ENCODE measurements around the gene TICAM1.

GRCh38 chr19:4849019-4849418 is 17.5 kb upstream of the TICAM1 start:
- TF ChIP-seq, protein P1, sequence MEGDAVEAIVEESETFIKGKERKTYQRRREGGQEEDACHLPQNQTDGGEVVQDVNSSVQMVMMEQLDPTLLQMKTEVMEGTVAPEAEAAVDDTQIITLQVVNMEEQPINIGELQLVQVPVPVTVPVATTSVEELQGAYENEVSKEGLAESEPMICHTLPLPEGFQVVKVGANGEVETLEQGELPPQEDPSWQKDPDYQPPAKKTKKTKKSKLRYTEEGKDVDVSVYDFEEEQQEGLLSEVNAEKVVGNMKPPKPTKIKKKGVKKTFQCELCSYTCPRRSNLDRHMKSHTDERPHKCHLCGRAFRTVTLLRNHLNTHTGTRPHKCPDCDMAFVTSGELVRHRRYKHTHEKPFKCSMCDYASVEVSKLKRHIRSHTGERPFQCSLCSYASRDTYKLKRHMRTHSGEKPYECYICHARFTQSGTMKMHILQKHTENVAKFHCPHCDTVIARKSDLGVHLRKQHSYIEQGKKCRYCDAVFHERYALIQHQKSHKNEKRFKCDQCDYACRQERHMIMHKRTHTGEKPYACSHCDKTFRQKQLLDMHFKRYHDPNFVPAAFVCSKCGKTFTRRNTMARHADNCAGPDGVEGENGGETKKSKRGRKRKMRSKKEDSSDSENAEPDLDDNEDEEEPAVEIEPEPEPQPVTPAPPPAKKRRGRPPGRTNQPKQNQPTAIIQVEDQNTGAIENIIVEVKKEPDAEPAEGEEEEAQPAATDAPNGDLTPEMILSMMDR (IDR thresholded peaks at IDR 0.05; ENCODE audit: poor library complexity), result no peak
- TF ChIP-seq EZH2phosphoT487 (IDR thresholded peaks at IDR 0.05; ENCODE audit: low read depth, severe bottlenecking, unreplicated experiment) (no peak), EZH2 (IDR thresholded peaks at IDR 0.05; ENCODE audit: borderline replicate concordance) (no peak)

Measured in hepatocyte (in vitro differentiated cells).